ENCODE data around the gene GFAP.
A peak's percentile ranks its signal among the peaks of the same experiment; 100 is the strongest.
"Not testable (repeated sequence)": the region's sequence is repeated elsewhere in the genome, so short reads cannot be mapped to it uniquely, and the experiment has no call there.

The GFAP gene

GRCh38 chr17:44915321-44915726, at the start of gene GFAP:
Gene GFAP (minus strand): TSS chr17:44915500. CDS start chr17:44915486, 14 bp downstream.
- DNase-seq (ENCODE audit: low read depth), result no peak

GRCh38 chr17:44961921-44962350, 46.6 kb upstream of the GFAP start:
- no peak for DNase-seq (ENCODE audit: low read depth)

DNA sequence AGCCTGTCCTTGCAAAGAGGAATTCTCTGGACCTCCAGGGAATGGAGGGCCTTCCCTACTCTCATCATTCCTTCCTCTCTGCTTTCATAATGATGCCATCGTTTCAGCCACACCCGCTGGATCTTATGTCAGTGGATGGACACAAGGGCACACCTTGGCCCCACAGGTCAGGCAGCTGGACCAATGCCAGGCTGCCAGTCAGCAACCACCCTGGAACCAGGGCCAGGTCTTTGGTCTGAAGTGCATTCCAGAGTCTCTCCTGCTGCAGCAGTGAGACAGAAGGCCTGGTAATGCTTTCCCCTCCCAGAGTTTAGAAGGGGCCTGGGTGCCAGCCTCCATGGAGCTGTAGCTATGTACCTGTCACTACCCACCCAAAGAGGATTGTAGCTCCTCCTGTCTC, 45.4 kb upstream of the GFAP start:
- DNase-seq (ENCODE audit: low read depth), result no peak

DNA sequence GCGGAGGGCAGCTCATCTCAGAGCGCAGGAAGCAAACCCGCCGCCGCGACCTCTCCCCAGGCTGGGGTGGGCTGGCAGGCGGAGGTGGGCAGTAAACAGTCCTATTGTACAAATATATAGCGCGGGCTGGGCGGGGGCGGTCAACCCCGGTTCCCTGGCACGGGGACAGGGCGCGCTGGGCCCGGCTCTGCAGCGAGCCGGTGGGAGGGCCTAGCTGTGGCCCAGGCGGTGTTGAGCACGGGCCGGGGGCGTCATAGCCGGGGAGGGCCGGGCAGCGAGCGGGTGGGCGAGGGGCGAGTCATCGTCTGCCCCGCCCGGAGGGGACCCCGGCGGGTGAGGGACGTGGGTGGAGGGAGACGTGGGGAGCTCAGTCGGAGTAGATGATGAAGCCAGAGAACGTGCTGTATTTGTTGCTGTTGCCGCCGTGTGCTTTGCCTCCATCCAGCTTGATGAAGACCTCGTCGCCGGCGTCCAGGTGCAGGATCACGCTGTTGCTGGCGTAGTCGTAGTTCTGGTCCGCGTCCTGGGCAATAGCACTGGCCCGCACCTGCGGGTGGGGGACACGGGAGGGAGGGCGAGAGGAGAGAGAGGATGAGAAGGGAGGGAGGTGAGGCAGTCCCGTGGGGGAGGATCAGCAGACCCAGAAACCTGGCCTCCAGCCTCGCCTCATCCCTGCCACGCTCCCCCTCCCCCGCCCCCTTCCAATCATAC, 44.7 kb upstream of the GFAP start:
- no peak for DNase-seq (ENCODE audit: low read depth)

DNA sequence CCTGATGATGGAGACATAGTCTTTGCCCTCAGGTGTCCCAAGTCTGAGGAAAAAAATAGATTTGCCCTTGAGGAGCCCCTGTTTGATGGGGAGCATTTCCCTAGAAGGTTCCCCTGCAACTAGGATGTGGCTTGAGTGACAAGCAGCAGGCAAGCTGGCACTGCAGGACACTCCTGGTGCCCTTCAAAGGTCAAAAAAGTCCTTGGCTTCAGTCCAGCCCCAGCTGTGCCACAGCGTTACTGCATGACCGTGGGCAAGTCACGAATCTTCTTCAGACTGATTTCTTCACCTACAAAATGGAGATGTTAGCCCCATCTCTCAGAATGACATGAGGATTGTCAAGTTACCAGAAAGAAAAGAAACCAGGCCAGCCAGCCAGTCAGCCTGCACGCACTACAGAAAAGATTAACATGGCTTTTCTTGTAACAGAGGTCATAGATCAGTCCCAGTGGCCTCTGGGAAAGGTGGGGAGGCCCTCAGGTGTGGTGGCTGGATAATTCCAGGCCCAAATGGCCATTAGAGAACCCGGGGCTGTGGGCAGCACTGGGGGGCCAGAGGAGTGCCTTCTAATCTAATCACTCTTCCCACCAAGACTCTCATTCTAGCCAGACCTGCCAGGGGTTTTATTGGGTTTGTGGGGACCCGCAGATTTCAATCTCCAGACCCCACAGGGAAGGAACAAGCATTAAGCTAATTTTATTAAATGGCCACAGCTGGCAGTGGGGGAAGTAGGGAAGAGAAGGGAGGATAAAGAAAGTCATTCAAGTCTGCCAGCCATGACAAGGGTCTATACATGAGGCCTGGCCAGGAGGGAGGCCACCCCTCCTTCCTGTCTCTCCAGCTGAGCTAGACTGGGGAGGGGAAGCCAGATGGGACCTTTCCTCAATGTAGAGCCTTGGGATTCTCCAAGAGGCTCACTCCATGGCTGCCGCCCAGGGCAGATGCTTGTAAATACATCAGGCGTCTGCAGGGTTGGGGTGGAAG, 42.0 kb upstream of the GFAP start:
- DNase-seq (ENCODE audit: low read depth), result no peak

- no peak for DNase-seq (ENCODE audit: low read depth)
Measured at GRCh38 chr17:44955674-44956425, 40.5 kb upstream of the GFAP start.

DNA sequence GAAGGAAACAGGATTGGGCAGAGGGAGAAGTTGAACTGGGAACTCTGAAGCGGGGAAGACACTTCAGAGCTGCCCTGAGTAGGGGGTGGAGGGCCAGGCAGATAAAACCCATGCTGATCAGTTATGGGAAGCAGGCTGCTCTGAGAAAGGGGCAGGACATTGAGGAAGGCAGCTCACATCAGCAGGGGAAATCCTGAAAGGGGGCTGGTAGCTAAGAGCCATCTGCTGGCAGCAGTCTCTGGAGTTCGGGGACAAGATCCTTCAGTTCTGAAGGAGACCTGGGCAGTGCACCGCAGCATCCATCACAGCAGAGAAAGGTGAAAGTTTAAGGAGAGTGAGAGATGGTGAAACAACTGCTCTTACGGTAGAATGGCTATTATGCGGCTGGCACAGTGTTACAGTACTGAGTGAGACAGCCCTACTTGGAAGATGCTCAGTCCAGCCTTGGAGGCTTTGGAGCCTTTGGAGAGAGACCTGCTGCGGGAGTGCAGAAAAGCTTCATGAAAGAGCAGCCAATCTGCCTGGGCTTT, 37.7 kb upstream of the GFAP start:
- no peak for DNase-seq (ENCODE audit: low read depth)

- no peak for DNase-seq (ENCODE audit: low read depth)
Measured at GRCh38 chr17:44948315-44948795, 33.1 kb upstream of the GFAP start.

DNA sequence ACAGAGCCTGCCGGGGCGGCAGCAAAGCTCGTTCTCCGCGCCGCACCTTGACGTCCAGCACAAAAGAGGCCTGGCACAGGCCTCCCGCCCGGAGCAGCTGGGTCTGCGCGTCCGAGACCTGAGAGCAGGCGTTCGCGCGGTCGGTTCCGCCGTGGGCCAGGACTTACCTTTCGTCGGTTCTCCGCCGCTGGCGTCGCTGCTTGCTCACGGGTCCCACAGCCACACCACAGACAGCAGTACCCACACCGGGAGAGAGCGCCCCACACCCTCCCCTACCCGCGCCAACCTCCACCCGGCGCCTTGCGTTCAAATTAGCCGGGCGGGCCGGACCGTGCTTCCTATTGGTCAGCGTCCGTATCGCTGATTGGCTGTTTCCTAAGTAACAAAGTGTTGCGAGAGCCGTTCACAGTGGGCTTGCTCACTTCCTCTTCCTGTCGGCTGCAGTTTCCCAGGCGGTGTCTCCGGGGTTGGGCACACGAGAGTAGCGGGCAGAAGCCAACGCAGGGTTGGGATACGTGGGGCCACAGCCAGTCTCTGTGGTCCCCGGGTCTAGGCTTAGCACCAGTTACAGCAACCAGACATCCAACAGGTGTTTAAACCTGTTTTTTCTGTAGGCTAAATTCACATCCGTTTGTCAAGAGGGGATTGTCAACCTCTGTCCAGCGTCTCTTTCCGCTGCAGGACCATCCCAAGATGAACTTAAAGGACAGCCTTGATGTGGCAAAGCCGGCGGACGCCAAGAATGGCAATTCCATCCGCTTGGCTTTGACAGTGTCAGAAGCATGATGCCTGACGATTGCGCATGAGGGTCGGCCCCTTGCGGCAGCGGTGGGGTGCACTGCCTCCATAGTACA, 32.4 kb upstream of the GFAP start, which contains the start of gene KIF18B:
KIF18B (minus strand) TSS at position 313 of the 854 bp plus-strand sequence. CDS start 11,429 bp downstream, outside the sequence.
- peak; percentile 80 for DNase-seq (ENCODE audit: low read depth)

GRCh38 chr17:44945652-44946051, 30.4 kb upstream of the GFAP start:
- DNase-seq (ENCODE audit: low read depth), result not testable (repeated sequence)

DNA sequence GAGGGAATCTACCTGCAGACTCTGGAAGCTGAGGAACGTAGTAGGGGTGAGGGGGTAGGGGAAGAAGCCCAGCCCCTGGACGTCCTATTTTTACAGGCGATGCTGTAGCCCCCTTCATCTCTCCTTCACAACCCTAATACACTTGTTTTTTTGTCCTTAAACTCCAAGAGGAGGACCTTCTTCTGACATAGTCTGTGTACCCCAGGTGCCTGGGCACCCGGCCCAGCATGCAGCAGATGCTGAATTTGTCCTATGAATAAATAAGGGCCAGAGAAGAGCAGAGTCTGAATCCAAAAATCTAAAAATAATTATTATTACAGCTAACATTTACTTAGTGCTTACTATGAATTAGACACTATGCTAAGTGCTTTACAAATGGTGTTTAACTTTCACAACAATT, 27.2 kb upstream of the GFAP start:
- no peak for DNase-seq (ENCODE audit: low read depth)

DNA sequence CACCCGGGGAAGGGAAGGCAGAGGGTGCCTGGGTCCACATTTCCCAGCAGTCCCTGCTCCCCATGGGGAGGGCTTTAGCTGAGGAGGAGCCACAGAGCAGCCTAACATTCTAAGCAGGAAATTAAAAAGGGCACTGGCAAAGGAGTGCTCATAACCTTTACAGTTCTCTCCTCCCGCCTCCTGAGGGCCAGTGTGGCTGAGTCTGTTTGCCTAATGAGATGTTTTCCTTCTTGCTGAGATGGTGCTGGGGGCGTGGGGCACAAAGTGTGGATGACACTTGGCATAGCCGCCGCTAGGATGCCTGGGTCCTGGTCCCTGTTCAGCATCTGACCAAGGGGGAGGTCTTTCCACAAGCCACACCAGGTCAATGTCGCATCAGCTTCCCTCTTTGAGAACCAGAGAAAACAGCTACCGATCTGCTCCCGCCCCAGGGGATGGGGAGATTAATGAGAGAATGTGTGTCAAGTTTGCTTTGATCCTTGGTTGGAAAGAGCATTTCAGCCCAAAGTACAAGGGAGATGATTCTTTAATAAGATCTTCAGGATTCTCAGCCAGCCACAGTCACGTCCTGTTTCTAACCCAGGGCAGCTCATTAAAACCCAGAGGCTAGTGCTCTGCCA, 26.5 kb upstream of the GFAP start:
- DNase-seq (ENCODE audit: low read depth), result no peak

DNA sequence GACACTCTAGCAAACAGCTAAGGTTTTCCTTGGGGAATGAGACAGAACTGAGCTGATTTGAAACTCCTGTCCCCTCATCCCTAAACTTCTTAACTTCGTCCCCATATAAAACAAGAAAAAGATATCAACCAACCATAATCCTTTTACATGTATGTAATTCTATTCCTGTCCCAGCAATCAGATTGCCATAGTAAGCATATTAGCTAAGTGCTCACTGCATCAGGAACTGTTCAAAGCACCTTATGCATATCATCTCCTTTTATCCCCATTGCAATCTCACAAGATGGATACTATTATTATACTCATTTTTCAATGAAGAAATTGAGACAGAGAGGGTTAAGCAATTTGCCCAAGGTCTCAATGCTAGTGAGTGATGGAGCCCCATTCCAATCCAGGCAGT, 25.5 kb upstream of the GFAP start:
- DNase-seq (ENCODE audit: low read depth), result no peak

GRCh38 chr17:44940317-44940716, 25.0 kb upstream of the GFAP start:
- no peak for DNase-seq (ENCODE audit: low read depth)

- no peak for DNase-seq (ENCODE audit: low read depth)
Measured at GRCh38 chr17:44935116-44935515, 19.8 kb upstream of the GFAP start.

DNA sequence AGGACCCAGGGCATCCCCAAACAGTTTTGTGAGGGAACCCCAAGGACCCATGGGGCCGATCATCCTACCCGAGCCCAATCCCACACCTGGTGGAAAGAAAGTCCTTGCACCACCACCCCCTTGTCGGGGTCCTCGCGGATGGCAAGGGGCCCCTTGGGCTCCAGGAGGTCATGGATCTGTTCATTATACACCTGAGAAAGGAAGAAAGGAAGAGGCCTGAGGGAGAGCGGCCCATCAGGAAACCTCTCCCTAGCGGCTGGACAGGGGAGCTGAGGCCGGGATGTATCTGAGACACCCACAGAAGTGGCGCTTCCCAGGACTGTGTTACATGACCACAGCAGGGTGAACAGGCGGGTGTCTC, 19.4 kb upstream of the GFAP start:
- DNase-seq (ENCODE audit: low read depth), result no peak

GRCh38 chr17:44933824-44934744, 18.8 kb upstream of the GFAP start:
- no peak for DNase-seq (ENCODE audit: low read depth)

- DNase-seq (ENCODE audit: low read depth), result no peak
Measured at GRCh38 chr17:44932787-44933097, 17.4 kb upstream of the GFAP start.

DNA sequence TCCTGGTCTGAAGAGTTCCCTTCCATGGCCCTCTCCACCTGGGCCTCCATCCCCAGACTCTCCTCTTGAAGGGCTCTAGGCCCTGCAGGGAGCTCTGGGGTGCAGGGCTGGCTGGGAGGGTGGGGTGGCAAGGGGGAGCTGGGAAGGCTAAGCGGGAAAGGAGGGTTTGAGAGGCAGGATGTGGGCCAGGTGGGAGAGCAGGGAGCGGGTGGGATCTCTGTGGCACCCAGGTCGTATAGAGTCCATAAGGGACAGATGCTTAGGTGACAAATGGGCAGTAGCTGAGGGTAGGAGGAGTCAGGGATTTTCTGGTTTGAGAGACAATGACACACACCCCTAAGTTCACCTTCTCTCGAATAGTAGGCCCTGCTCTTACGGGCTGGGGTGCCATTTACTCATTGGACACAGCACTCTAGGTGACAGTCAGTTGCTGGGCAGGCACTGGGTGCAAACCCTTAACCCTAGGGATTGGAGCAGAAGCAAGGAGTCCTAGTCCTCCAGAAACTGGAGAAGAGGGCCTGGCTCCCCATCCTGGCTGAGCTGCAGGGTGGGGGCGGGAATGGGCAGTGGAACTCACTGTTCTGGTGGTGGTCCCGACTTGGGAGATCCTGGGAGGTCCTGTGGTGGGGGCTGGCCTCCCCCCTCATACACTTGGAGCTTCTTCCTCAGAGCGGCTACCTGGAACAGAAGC, 16.9 kb upstream of the GFAP start:
- DNase-seq (ENCODE audit: low read depth), result no peak
